K562 (cell line): ENCODE data around the gene RASSF3.

Source experiments
- ESRRA ChIP-seq: fragments of 450-650 bp; IDR thresholded peaks from 2 replicates; pipeline ENCODE4 v1.6.1; 2014; ENCODE audit warnings: low read depth, mild to moderate bottlenecking, moderate library complexity, borderline replicate concordance
- HDGF ChIP-seq: fragments of 450-650 bp; IDR thresholded peaks from 2 replicates; pipeline ENCODE4 v1.6.1; 2016
- MAZ ChIP-seq, 2 experiments: fragments of 450-650 bp in 1 of 2; sonication (generic) in 1 of 2; formaldehyde crosslinking; IDR thresholded peaks in 1 of 2; conservative IDR thresholded peaks in 1 of 2; 2 replicates each; pipeline versions ENCODE4 v1.4.0 to v1.5.0; 2020; ENCODE audit warnings: mild to moderate bottlenecking in 1 of 2, missing genetic modification reagents in 1 of 2
- SMC3 ChIP-seq: conservative IDR thresholded peaks from 2 replicates; pipeline ENCODE4 v1.6.1; 2011; ENCODE audit warnings: low read depth, low read length, improper control_type of control experiment; ENCODE audit not compliant: insufficient read depth
- ZNF764 ChIP-seq: fragments of 250-450 bp; sonication (Bioruptor Pico); IDR thresholded peaks from 2 replicates; pipeline ENCODE4 v1.4.0; 2020; ENCODE audit warnings: low read depth, mild to moderate bottlenecking, moderate library complexity
- TF ChIP-seq, protein P1 (sequence below), 3 experiments: IDR thresholded peaks in 2 of 3; conservative IDR thresholded peaks in 1 of 3; 2 replicates each; pipeline ENCODE4 v1.5.1; 2011 to 2012; ENCODE audit warnings: low read length in 3 of 3, mild to moderate bottlenecking in 3 of 3, control low read depth in 2 of 3, improper control_type of control experiment in 1 of 3, inconsistent platforms in 1 of 3, low read depth in 1 of 3, mixed read lengths in 1 of 3, moderate library complexity in 1 of 3; ENCODE audit not compliant: insufficient read depth in 2 of 3
- TF ChIP-seq, protein P2 (sequence below): fragments of 200-800 bp; sonication (Bioruptor generic); IDR thresholded peaks from 2 replicates; pipeline ENCODE4 v1.6.1; 2017; ENCODE audit warnings: missing genetic modification characterization, missing compliant biosample characterization

DNA sequence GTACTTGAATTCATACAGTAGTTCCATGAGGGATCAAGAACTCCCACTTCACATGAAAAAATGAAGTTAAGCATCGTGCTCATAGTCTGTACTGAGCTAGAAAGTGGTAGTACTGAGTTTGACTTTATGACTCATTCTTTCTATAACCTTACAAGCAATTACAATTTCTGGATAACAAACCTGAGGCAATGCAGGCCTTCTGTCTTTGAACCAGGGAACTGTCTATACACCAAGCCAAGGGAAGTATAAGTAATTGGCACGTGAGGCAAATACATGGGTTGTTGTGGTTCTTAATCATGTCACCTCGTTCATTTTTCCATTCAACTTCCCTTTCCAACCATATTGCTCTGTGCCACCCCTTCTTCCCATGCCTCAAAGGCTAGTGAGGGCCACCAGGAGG, 132.1 kb downstream of the RASSF3 start:
- TF ChIP-seq ESRRA (no peak), SMC3 (no peak), HDGF (no peak), MAZ (CRISPR knock-in tag; conservative IDR thresholded peaks at IDR 0.05 in 1 of 2, IDR thresholded peaks at IDR 0.05 in 1 of 2) (no peak), ZNF764 (CRISPR knock-in tag) (no peak)
- TF ChIP-seq, protein P1, sequence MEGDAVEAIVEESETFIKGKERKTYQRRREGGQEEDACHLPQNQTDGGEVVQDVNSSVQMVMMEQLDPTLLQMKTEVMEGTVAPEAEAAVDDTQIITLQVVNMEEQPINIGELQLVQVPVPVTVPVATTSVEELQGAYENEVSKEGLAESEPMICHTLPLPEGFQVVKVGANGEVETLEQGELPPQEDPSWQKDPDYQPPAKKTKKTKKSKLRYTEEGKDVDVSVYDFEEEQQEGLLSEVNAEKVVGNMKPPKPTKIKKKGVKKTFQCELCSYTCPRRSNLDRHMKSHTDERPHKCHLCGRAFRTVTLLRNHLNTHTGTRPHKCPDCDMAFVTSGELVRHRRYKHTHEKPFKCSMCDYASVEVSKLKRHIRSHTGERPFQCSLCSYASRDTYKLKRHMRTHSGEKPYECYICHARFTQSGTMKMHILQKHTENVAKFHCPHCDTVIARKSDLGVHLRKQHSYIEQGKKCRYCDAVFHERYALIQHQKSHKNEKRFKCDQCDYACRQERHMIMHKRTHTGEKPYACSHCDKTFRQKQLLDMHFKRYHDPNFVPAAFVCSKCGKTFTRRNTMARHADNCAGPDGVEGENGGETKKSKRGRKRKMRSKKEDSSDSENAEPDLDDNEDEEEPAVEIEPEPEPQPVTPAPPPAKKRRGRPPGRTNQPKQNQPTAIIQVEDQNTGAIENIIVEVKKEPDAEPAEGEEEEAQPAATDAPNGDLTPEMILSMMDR (IDR thresholded peaks at IDR 0.05 in 2 of 3, conservative IDR thresholded peaks at IDR 0.05 in 1 of 3; ENCODE audit: insufficient read depth in 2 of 3, low read depth in 1 of 3, low read length in 3 of 3), result no peak
- TF ChIP-seq, protein P2, sequence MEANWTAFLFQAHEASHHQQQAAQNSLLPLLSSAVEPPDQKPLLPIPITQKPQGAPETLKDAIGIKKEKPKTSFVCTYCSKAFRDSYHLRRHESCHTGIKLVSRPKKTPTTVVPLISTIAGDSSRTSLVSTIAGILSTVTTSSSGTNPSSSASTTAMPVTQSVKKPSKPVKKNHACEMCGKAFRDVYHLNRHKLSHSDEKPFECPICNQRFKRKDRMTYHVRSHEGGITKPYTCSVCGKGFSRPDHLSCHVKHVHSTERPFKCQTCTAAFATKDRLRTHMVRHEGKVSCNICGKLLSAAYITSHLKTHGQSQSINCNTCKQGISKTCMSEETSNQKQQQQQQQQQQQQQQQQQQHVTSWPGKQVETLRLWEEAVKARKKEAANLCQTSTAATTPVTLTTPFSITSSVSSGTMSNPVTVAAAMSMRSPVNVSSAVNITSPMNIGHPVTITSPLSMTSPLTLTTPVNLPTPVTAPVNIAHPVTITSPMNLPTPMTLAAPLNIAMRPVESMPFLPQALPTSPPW (CRISPR knock-in tag), result no peak
